Keratinocyte (primary cell): ENCODE results near the gene SMIM35. TPM values are rescaled to one million over a fixed set of nuclear protein-coding genes. Genes with fewer than 3 reads are reported as not detected.
"Not testable (repeated sequence)": the region's sequence is repeated elsewhere in the genome, so short reads cannot be mapped to it uniquely, and the experiment has no call there.

Source experiments
- DNase-seq: peaks from one replicate; pipeline ENCODE4 v3.0.0-alpha.2; 2011; ENCODE audit warnings: low read depth, missing footprints, low spot score
- FAIRE-seq: peaks from 2 replicates; lab custom pipeline; 2011; peaks lifted over from hg19 to GRCh38; lab: Jason Lieb, UNC
- H2AFZ ChIP-seq: 2 replicates; pipeline ENCODE4 v1.6.0; 2012; ENCODE audit warnings: low read length, control low read depth, inconsistent platforms; ENCODE audit not compliant: control insufficient read depth
- H3K27ac ChIP-seq: 2 replicates; pipeline ENCODE4 v1.5.1; 2011; ENCODE audit warnings: low read length; ENCODE audit not compliant: control insufficient read depth, insufficient read depth
- H3K27me3 ChIP-seq: 3 replicates; pipeline ENCODE4 v1.6.0; 2011; ENCODE audit warnings: low read length; ENCODE audit not compliant: control insufficient read depth, insufficient read depth; ENCODE audit errors: extremely low read depth
- H3K36me3 ChIP-seq, 2 experiments: 2 replicates in 1 of 2; 3 replicates in 1 of 2; pipeline ENCODE4 v1.5.1; 2011; ENCODE audit warnings: low read length in 2 of 2, mild to moderate bottlenecking in 1 of 2; ENCODE audit not compliant: control insufficient read depth in 2 of 2, insufficient read depth in 2 of 2; ENCODE audit errors: extremely low read depth in 1 of 2
- H3K4me1 ChIP-seq: 3 replicates; pipeline ENCODE4 v1.5.1; 2011; ENCODE audit warnings: low read length; ENCODE audit not compliant: control insufficient read depth, insufficient read depth; ENCODE audit errors: extremely low read depth
- H3K4me2 ChIP-seq: 3 replicates; pipeline ENCODE4 v1.6.0; 2011; ENCODE audit warnings: low read depth, low read length; ENCODE audit not compliant: control insufficient read depth, insufficient read depth; ENCODE audit errors: extremely low read depth
- H3K4me3 ChIP-seq, 3 experiments: fragments of 200-600 bp in 1 of 3; sonication (generic) in 1 of 3; 2 replicates in 2 of 3; 3 replicates in 1 of 3; pipeline ENCODE4 v1.5.1; 2011 to 2016; ENCODE audit warnings: low read length in 3 of 3, mild to moderate bottlenecking in 3 of 3, control low read depth in 2 of 3, inconsistent platforms in 1 of 3, low read depth in 1 of 3, mixed read lengths in 1 of 3, mixed run types in 1 of 3, moderate library complexity in 1 of 3; ENCODE audit not compliant: control insufficient read depth in 2 of 3, insufficient read depth in 2 of 3; ENCODE audit errors: extremely low read depth in 1 of 3
- H3K79me2 ChIP-seq: 2 replicates; pipeline ENCODE4 v1.6.0; 2012; ENCODE audit warnings: low read length; ENCODE audit not compliant: control insufficient read depth, insufficient read depth
- H3K9ac ChIP-seq: 3 replicates; pipeline ENCODE4 v1.6.0; 2011; ENCODE audit warnings: low read length; ENCODE audit not compliant: control insufficient read depth, insufficient read depth; ENCODE audit errors: extremely low read depth
- H3K9me1 ChIP-seq: 3 replicates; pipeline ENCODE4 v1.6.0; 2011; ENCODE audit warnings: low read length; ENCODE audit not compliant: control insufficient read depth, insufficient read depth; ENCODE audit errors: extremely low read depth
- H3K9me3 ChIP-seq: 2 replicates; pipeline ENCODE4 v1.5.1; 2012; ENCODE audit warnings: low read depth, low read length; ENCODE audit not compliant: control insufficient read depth
- H4K20me1 ChIP-seq: 3 replicates; pipeline ENCODE4 v1.6.0; 2011; ENCODE audit warnings: low read length; ENCODE audit not compliant: control insufficient read depth, insufficient read depth; ENCODE audit errors: extremely low read depth
- EZH2 ChIP-seq: IDR thresholded peaks from one replicate; pipeline ENCODE4 v1.6.1; 2012; ENCODE audit warnings: inconsistent platforms, mild to moderate bottlenecking, low read length, moderate library complexity
- dilution Hi-C: fragments of 300-500 bp; cut with MboI; formaldehyde crosslinking; loops from one replicate; pipeline ENCODE4 v1.7.0; 2020; ENCODE audit warnings: low sequenced_read_pairs; ENCODE audit not compliant: extremely low pct_ligation_motif_present
- polyA plus RNA-seq, 5 experiments: library from polyadenylated mRNA; depleted of rRNA in 3 of 5; stranded (reverse) in 3 of 5; stranded (forward) in 1 of 5; unstranded in 1 of 5; fragments of >200 nt; gene quantifications; 1 replicate in 1 of 5; 2 replicates in 3 of 5; 3 replicates in 1 of 5; pipeline versions ENCODE4 v1.2.1 to v1.2.3, GENCODE V29; 2011 to 2012; ENCODE audit warnings: missing spikeins in 2 of 5, low read depth in 1 of 5, low replicate concordance in 1 of 5
- TF ChIP-seq, protein P1 (sequence below), 3 experiments: IDR thresholded peaks in 1 of 3; conservative IDR thresholded peaks in 1 of 3; optimal IDR thresholded peaks in 1 of 3; 2 replicates in 2 of 3; 3 replicates in 1 of 3; pipeline versions ENCODE3 to v1.5.1; 2011; ENCODE audit warnings: low read length in 3 of 3, mild to moderate bottlenecking in 3 of 3, moderate library complexity in 2 of 3, control low read depth in 1 of 3, inconsistent platforms in 1 of 3; ENCODE audit not compliant: insufficient read depth in 2 of 3; ENCODE audit errors: extremely low read depth in 1 of 3

The SMIM35 gene
- polyA plus RNA-seq, 1 donor (not counting 4 experiments of a cell fraction or from before 2014, with no cell fraction given), result not detected

DNA sequence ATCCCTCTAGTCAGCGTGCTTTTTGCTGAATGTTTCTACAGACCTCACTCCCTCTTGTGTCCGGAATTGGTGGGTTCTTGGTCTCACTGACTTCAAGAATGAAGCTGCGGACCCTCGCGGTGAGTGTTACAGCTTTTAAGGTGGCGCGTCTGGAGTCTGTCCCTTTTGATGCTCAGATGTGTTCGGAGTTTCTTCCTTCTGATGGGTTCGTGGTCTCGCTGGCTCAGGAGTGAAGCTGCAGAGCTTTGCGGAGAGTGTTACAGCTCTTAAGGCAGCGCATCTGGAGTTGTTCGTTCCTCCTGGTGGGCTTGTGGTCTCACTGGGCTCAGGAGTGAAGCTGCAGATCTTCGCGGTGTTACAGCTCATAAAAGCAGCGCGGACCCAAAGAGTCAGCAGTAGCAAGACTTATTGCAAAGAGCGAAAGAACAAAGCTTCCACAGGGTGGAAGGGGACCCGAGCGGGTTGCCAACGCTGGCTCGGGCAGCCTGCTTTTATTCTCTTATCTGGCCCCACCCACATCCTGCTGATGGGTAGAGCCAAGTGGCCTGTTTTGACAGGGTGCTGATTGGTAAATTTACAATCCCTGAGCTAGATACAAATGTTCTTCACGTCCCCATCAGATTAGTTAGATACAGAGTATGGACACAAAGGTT is 109.0 kb downstream of the SMIM35 start:
- H3K4me3 ChIP-seq, dilution Hi-C loops, DNase-seq, H3K79me2 ChIP-seq, H3K36me3 ChIP-seq, H4K20me1 ChIP-seq, H3K9me1 ChIP-seq, H3K4me1 ChIP-seq, H3K4me2 ChIP-seq, H3K9me3 ChIP-seq, FAIRE-seq, H3K27me3 ChIP-seq, H3K9ac ChIP-seq, H2AFZ ChIP-seq, H3K27ac ChIP-seq: not testable (repeated sequence)

GRCh38 chr11:117977029-117977428 is 109.7 kb downstream of the SMIM35 start:
- no peaks in the 10 kb centered on the region for H3K79me2 ChIP-seq
- H3K9ac ChIP-seq, result no peak overlapping the region
- H3K4me3 ChIP-seq, result no peak overlapping the region
- FAIRE-seq, result no peak
- H4K20me1 ChIP-seq, result no peaks in the 10 kb centered on the region
- H3K27ac ChIP-seq, result no peak overlapping the region
- DNase-seq, result no peak
- H2AFZ ChIP-seq, result no peak overlapping the region
- peaks cover 3% of the 10 kb centered on the region for H3K27me3 ChIP-seq
- no peaks in the 10 kb centered on the region for H3K9me3 ChIP-seq
- dilution Hi-C loops, result no loop called here
- no peaks in the 10 kb centered on the region for H3K4me1 ChIP-seq
- H3K9me1 ChIP-seq, result no peaks in the 10 kb centered on the region
- H3K4me2 ChIP-seq, result no peak overlapping the region
- H3K36me3 ChIP-seq, result no peaks in the 10 kb centered on the region
- TF ChIP-seq, protein P1, sequence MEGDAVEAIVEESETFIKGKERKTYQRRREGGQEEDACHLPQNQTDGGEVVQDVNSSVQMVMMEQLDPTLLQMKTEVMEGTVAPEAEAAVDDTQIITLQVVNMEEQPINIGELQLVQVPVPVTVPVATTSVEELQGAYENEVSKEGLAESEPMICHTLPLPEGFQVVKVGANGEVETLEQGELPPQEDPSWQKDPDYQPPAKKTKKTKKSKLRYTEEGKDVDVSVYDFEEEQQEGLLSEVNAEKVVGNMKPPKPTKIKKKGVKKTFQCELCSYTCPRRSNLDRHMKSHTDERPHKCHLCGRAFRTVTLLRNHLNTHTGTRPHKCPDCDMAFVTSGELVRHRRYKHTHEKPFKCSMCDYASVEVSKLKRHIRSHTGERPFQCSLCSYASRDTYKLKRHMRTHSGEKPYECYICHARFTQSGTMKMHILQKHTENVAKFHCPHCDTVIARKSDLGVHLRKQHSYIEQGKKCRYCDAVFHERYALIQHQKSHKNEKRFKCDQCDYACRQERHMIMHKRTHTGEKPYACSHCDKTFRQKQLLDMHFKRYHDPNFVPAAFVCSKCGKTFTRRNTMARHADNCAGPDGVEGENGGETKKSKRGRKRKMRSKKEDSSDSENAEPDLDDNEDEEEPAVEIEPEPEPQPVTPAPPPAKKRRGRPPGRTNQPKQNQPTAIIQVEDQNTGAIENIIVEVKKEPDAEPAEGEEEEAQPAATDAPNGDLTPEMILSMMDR (optimal IDR thresholded peaks at IDR 0.05 in 1 of 3, IDR thresholded peaks at IDR 0.05 in 1 of 3, conservative IDR thresholded peaks at IDR 0.05 in 1 of 3; ENCODE audit: extremely low read depth in 1 of 3, insufficient read depth in 2 of 3, low read length in 3 of 3), result no peak
- TF ChIP-seq EZH2, result no peak

DNA sequence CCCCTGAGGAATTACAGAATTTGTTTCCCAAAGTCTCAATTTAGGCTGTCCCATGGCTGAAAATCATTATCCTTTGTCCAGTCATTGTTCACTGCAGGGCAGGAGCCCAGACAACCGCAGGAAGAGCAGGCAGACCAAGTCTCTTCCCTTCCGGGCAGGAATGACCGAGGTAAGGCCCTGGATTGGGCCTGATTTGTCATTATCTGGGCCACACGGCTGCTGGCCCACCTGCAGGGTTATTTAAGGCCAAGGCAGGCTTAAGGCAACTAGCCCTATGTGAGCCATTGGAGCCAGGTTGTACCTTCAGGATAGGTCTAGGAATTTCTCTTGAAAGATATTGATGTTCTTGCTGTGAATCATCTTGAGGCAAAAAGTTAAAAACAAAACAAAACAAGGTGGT is 110.3 kb downstream of the SMIM35 start:
- Histone ChIP-seq H3K9me1 (no peaks in the 10 kb centered on the region), H3K9ac (no peak overlapping the region), H2AFZ (no peak overlapping the region), H3K27ac (no peak overlapping the region), H4K20me1 (no peaks in the 10 kb centered on the region), H3K79me2 (no peaks in the 10 kb centered on the region), H3K4me2 (no peak overlapping the region), H3K27me3 (peaks cover 5% of the 10 kb centered on the region), H3K36me3 (no peaks in the 10 kb centered on the region), H3K9me3 (no peaks in the 10 kb centered on the region), H3K4me1 (no peaks in the 10 kb centered on the region), H3K4me3 (no peak overlapping the region)
- no peak for TF ChIP-seq EZH2
- TF ChIP-seq, protein P1 (optimal IDR thresholded peaks at IDR 0.05 in 1 of 3, IDR thresholded peaks at IDR 0.05 in 1 of 3, conservative IDR thresholded peaks at IDR 0.05 in 1 of 3; ENCODE audit: extremely low read depth in 1 of 3, insufficient read depth in 2 of 3, low read length in 3 of 3), result no peak
- dilution Hi-C loops, result no loop called here
- FAIRE-seq (no peak), DNase-seq (no peak)
